Uterus (tissue), 2 donors: ENCODE results near the gene FASTKD2.

ENCODE experiments used
- POLR2A ChIP-seq, 2 donors: fragments of 450-650 bp; IDR thresholded peaks; one replicate each; pipeline ENCODE4 v1.6.1; 2016; ENCODE audit warnings: antibody characterized with exemption in 2 of 2, mild to moderate bottlenecking in 1 of 2, moderate library complexity in 1 of 2
- TF ChIP-seq, protein P1 (sequence below), 4 experiments: fragments of 200-600 bp in 2 of 4; fragments of 450-650 bp in 2 of 4; sonication (generic) in 2 of 4; IDR thresholded peaks; one replicate each; pipeline ENCODE4 v1.5.1; 2016 to 2019; ENCODE audit warnings: antibody characterized with exemption in 4 of 4, mild to moderate bottlenecking in 2 of 4, moderate library complexity in 1 of 4

DNA sequence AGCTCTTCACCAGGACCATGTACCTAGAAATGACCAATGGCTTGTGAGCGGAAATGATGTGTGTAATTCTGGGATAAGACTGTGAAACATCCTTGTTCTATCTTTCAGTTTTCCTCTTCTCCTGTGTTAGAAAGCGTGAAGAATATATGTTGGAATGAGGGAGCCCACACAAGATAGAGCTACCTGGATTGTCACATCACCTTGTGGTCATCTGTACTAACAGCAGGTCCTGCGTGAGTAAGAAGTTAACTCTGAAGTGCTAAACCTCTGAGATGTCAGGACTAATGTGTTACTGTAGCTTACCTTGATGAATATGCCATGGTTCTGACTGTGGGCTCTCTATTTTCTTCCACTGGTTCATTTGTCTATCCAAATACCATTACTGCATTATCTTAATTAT, 75.6 kb downstream of the FASTKD2 start:
- TF ChIP-seq, protein P1, sequence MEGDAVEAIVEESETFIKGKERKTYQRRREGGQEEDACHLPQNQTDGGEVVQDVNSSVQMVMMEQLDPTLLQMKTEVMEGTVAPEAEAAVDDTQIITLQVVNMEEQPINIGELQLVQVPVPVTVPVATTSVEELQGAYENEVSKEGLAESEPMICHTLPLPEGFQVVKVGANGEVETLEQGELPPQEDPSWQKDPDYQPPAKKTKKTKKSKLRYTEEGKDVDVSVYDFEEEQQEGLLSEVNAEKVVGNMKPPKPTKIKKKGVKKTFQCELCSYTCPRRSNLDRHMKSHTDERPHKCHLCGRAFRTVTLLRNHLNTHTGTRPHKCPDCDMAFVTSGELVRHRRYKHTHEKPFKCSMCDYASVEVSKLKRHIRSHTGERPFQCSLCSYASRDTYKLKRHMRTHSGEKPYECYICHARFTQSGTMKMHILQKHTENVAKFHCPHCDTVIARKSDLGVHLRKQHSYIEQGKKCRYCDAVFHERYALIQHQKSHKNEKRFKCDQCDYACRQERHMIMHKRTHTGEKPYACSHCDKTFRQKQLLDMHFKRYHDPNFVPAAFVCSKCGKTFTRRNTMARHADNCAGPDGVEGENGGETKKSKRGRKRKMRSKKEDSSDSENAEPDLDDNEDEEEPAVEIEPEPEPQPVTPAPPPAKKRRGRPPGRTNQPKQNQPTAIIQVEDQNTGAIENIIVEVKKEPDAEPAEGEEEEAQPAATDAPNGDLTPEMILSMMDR (IDR thresholded peaks at IDR 0.05): no peak
- no peak for TF ChIP-seq POLR2A (IDR thresholded peaks at IDR 0.05)
